GM18519 (cell line): ENCODE data around the gene RAD9B.

ENCODE experiments used
- ATAC-seq: cut with Tn5 transposase; IDR thresholded peaks from one replicate; pipeline ENCODE4 v1.9.1; 2021; ENCODE audit warnings: mild to moderate bottlenecking, moderate library complexity; ENCODE audit not compliant: unreplicated experiment, low FRiP score

Gene RAD9B

DNA sequence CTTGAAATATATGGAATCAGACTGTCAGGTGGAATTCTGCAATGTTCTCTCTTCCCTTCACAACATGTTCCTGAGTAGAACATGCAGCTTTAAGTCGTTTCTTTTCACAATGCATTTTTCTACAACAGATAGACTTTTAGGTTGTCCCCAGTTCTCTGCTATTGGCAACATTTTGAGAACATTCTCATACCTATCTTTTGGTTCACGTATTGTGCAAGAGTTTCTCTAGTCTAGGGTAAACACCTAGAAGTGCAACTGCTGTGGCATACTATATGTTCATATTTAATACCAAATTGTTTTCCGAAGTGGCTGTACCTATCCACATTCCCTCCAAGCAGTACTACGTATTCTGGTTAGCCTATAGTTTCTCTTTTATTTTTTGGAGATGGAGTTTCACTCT is 48.9 kb downstream of the RAD9B start:
- ATAC-seq, result no peak
